Measurements from ENCODE around the gene CD44.

GRCh38 chr11:35216962-35217678 lies 78.1 kb downstream of the CD44 start:
- TF ChIP-seq, protein P1, sequence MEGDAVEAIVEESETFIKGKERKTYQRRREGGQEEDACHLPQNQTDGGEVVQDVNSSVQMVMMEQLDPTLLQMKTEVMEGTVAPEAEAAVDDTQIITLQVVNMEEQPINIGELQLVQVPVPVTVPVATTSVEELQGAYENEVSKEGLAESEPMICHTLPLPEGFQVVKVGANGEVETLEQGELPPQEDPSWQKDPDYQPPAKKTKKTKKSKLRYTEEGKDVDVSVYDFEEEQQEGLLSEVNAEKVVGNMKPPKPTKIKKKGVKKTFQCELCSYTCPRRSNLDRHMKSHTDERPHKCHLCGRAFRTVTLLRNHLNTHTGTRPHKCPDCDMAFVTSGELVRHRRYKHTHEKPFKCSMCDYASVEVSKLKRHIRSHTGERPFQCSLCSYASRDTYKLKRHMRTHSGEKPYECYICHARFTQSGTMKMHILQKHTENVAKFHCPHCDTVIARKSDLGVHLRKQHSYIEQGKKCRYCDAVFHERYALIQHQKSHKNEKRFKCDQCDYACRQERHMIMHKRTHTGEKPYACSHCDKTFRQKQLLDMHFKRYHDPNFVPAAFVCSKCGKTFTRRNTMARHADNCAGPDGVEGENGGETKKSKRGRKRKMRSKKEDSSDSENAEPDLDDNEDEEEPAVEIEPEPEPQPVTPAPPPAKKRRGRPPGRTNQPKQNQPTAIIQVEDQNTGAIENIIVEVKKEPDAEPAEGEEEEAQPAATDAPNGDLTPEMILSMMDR (IDR thresholded peaks at IDR 0.05; ENCODE audit: poor library complexity, severe bottlenecking): no peak
- TF ChIP-seq POLR2AphosphoS5 (IDR thresholded peaks at IDR 0.05): no peak
- no peak for TF ChIP-seq TAF1 (IDR thresholded peaks at IDR 0.05; ENCODE audit: low read depth)
- no peak for TF ChIP-seq SMC3 (conservative IDR thresholded peaks at IDR 0.05; ENCODE audit: poor library complexity)
- TF ChIP-seq, protein P2, sequence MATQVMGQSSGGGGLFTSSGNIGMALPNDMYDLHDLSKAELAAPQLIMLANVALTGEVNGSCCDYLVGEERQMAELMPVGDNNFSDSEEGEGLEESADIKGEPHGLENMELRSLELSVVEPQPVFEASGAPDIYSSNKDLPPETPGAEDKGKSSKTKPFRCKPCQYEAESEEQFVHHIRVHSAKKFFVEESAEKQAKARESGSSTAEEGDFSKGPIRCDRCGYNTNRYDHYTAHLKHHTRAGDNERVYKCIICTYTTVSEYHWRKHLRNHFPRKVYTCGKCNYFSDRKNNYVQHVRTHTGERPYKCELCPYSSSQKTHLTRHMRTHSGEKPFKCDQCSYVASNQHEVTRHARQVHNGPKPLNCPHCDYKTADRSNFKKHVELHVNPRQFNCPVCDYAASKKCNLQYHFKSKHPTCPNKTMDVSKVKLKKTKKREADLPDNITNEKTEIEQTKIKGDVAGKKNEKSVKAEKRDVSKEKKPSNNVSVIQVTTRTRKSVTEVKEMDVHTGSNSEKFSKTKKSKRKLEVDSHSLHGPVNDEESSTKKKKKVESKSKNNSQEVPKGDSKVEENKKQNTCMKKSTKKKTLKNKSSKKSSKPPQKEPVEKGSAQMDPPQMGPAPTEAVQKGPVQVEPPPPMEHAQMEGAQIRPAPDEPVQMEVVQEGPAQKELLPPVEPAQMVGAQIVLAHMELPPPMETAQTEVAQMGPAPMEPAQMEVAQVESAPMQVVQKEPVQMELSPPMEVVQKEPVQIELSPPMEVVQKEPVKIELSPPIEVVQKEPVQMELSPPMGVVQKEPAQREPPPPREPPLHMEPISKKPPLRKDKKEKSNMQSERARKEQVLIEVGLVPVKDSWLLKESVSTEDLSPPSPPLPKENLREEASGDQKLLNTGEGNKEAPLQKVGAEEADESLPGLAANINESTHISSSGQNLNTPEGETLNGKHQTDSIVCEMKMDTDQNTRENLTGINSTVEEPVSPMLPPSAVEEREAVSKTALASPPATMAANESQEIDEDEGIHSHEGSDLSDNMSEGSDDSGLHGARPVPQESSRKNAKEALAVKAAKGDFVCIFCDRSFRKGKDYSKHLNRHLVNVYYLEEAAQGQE (IDR thresholded peaks at IDR 0.05; ENCODE audit: borderline replicate concordance): no peak
- TF ChIP-seq EZH2 (IDR thresholded peaks at IDR 0.05; ENCODE audit: borderline replicate concordance, insufficient read depth, low read length, poor library complexity, severe bottlenecking): no peak
